ENCODE data around the gene COL13A1. TPM values are rescaled to one million over a fixed set of nuclear protein-coding genes. Genes with fewer than 3 reads are reported as not detected.
A peak's percentile ranks its signal among the peaks of the same experiment; 100 is the strongest.

Gene COL13A1
- total RNA-seq, 1 donor from 2014 or later = 4.6 TPM

DNA sequence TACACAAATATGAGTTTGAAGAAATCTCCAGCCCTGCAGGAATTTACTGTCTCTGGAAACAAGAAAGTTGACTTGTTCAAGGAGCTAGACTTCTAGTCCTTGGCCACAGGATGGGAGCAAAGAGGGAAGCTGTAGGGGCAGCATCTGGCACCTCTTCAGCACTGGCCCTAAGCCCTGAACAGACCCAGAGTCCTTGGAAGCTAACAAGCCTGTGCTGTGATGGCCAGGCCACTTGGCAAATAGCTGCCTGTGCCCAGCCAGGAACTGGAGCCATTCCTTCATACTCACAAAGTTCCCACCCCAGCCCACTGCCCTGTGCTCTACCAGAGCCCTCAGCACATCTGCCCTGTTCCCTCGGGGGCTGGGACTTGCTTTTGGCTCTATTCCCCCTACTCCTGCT lies 9.4 kb upstream of the COL13A1 start:
- no peak for DNase-seq

- no peak for DNase-seq
Measured at GRCh38 chr10:69794673-69795072, 7.0 kb upstream of the COL13A1 start.

GRCh38 chr10:69795242-69795934 lies 6.3 kb upstream of the COL13A1 start:
- no peak for DNase-seq

DNA sequence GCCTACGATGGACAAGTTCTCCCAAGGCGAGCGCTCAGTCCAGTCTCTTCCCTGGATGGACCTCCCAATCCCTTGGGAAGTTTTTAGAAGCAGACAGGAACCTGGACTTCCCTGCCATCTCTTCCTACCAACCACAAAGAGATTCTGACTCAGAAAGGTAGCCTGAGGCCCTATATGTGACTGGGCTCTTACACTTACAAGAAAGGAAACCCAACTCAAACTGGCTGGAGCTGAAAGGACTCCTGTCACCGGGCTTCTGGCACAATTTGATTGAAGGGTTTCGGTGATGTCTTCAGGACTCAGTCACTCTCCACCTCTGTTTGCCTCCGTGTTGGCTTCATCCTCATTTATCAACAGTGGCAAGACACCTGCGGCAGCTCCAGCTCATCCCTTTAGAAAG lies 3.7 kb upstream of the COL13A1 start:
- DNase-seq = no peak

GRCh38 chr10:69800109-69800508 lies 1.6 kb upstream of the COL13A1 start:
- peak; percentile 87 for DNase-seq

DNA sequence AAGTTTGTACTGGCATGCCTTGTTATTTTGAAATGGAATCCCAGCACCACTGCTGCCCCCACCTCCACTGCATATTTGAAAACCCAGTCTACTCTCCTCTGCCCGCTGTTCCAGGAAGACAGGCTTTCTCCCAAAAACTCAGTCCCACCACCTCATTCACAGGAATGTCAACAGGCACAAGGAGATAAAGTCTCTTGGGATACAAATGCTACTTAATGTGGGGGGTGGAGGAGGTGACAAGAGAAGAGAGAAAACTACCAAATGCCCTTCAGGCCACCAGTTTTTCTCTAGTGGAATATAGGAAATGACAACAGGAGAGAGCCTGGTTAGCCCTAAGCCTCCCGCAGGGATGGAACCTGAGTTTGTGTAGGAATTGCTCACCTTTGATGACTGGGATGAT lies 1.0 kb upstream of the COL13A1 start:
- no peak for DNase-seq

DNA sequence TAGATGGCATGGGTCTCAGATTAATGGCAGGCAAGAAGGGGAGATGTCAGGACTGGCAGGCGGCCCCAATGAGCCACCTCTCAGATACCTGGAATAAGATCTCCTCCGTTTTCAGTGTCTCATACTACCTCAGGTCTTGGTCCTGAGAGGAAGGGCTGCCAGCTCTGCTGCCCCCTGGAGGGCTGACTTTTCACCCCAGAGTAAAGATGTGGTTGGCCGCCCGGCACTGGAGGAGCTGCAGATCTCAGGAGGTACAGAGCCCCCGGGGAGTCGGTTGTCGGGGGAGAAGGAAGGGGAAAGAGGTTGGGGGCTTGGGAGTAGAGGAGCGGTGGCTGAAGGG lies 642 bp upstream of the COL13A1 start:
- peak; percentile 72 for DNase-seq

- DNase-seq = peak; percentile 84
Measured at GRCh38 chr10:69802424-69803161, 887 bp downstream of the COL13A1 start.

DNA sequence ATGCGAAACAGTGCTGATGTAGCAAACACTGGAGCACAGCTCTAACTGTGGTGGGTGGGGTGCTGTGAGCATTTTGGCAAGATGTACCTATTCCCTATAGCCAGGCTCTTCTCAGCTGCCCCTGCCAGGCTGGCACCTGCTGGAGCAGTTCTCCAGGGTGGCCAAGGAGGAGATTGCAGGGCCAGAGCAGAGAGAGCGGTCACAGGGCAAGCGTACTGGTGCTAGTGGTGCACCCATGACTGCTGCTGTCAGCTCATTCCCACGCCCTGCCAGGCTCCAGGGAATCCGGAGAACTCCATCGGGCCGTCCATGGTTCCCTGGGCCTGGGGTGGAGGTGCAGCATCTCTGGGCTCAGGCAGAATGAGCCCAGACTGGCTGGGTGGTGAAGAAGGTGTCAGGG lies 2.1 kb downstream of the COL13A1 start:
- DNase-seq = no peak

DNA sequence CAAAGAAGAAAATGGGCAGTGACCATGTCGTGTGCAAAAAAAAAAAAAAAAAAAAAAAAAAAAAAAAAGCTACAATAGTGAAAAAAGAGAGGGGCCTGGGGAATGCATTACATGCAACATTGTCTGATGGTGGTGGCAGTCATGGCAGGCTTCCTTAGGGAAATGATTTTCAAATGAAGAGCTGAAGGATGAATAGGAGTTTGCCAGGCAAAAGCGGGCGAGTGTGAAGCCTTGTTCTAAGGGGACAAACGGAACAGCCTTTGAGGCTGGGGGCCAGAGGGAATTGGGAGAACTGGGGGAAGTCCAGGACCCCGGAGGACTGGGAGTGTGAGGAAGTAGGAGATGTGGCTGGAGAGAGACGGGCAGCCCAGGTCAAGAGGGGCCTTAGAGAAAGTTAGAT lies 3.1 kb downstream of the COL13A1 start:
- DNase-seq = no peak

DNA sequence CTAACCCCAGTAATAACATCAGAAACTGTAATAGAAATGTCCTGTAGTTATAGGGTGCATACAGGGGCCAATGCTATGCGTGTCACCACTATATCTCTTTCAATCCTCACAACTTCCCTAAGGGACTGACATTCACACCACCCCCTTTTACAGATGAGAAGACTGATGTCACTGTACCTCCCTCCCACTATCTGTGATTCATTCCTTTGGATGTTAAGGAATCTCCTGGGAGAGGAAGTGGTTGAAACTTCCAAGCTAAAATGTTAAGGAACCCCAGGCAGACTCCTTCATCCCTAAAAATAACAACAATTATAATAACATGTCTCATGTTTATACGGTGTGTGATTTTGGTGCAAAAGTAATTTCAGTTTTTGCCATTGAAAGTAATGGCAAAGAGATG lies 5.4 kb downstream of the COL13A1 start:
- no peak for DNase-seq

DNA sequence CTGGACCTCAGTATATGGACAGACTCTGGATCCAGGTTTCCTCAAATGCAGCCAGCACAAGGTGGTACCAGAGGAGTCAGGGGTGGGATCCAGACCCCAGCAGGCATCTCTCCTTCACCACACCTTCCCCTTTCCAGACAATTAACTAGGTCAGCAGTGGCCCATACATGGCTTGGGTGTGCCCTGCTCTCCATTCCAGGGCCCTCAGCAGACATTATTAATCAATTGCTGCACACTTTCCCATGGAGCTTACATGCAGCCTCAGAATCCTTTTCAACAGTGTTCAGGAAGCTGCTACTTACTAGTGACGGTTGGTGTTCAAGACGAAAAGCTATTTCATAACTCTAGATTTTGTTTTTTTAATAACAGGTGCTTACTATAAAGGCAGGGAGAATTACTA lies 6.0 kb downstream of the COL13A1 start:
- no peak for DNase-seq

DNA sequence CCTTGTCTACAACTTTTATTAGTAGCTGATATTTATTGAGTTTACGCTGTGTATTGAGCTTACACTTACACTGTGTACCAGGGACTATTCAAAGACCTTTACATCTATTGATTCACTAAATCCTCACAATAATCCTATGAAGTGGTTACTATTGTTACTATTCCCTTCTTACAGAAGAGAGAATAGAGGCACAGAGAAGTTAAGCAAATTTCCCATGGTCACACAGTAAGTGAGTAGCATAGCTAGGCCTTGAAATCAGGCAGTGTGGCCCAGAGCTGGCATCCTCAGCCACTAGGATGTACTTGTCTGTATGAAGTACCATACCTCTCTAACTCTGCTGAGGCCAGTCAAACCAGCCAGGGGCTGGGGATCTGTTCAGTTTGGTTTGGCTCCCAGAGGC lies 7.6 kb downstream of the COL13A1 start:
- no peak for DNase-seq

DNA sequence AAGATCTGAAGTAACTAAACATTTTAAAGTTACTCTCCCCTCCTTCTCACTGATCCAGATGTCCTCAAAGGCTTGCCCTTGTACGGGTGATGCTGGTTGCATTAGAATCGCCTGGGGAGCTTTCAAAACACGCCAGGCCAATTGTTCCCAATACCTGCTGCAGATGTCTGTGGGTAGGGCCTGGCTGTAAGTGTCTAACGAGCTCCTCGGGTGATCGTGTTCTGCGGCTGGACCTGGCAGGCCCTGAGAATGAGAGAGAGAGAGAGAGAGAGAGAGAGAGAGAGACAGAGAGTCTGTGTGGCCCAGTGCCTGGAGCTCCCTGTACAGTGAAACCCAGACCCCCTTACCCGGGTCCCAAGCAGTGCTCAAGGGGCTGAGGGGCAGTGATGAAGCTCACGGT lies 8.4 kb downstream of the COL13A1 start:
- no peak for DNase-seq

DNA sequence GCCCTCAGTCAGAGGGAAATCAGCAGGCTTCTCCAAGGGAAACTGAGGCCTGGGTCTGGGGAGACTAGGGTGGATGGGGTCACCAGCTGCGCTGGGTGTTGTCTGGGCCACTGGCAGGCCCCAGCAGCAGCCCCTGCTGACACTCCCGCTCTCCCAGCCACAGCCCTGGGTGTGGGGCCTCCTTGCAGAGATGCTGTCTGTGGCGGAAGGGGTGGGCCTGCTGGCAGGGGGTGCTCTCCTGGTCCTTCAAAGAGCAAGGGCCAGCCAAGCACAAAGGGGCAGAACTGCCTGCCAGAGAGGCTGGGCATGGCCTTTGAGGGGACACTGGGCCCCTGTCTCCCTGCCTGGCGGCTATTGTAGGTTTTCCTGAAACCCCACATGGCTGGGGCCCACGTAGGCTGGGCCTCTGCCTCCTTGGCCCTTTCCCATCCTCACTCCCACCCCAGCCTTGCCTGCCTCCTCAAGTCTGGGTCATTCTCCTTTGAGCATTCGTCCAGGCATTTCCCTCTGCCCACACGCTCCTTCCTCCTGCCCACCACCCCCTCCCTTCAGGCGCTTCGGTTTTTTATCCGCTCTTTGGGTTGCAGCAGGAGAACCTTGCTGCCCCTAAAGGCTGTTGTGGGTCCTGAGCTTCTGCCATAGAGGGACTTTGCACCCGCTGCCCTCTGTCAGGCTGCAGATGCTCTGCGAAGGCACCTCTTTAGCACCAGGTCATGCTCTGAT lies 9.1 kb downstream of the COL13A1 start:
- no peak for DNase-seq

GRCh38 chr10:69813632-69814031 lies 11.9 kb downstream of the COL13A1 start:
- DNase-seq = no peak

GRCh38 chr10:69814251-69814650 lies 12.5 kb downstream of the COL13A1 start:
- DNase-seq = no peak

- DNase-seq = peak; percentile 64
Measured at GRCh38 chr10:69815104-69815503, 13.4 kb downstream of the COL13A1 start.

DNA sequence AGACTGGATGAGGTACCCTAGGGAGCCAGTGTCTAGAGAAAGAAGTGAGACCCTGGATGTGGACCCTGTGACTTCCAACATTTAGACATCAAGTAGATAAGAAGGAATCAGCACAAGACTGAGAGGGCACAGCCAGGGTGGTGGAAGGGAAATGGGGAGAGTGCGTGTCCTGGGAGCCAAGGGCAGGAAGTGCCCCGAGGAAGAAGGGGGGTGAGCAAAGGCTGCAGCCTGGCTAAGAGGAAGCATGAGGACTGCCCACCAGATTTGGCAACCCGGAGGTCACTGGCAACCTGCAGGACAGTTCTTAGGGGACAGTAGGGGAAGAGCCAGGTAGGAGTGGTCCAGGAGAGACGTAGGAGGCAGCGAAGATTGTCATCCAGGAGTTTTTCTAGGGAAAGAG lies 14.8 kb downstream of the COL13A1 start:
- no peak for DNase-seq

DNA sequence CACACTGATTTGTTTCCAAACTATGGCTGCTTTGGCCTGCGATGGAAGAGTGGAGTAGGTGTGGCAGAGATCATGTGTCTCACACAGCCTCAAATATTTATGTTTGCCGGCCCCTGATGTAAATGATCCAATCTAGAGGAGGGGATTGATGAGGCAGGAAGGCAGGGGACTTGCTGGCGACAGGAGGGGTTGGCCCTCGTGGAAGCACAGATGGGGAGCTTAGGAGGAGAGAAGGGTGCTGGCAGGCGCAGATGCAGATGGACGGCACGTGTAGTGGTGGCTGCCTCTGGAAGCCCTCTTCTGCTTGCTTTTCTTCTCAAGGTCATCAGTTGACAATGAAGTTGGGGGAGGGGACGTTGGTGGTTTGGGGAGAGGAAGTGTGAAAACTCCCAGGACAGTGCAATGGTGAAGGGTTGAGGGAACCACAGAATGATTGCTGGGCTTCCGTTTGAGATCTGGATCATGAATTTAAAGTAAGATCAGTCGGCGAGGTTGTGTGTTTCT lies 15.4 kb downstream of the COL13A1 start:
- DNase-seq = peak; percentile 57

DNA sequence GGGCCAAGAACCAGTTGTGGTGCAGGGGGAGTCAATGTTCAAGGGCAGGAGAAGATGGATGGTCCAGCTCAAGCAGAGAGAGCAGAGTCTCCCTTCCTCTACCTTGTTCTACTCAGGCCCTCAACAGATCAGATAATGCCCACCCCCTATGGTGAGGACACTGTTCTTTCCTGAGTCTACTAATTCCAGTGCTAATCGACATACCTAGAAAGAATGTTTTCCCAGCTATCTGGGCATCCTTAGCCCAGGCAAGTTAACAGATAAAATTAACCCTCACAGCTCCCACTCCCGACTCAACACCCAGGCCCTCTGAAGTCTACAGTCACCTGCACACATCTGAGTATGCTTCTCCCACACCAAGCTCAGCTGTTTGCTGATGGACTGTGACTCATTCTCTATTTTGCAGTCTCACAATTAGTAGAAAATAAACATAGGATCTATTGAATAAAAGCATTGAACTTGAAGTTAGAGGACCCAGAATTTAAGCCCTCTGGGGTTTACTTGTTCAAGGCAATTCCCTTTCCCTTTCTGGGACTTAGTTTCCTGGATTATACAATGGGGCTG lies 17.1 kb downstream of the COL13A1 start:
- no peak for DNase-seq

DNA sequence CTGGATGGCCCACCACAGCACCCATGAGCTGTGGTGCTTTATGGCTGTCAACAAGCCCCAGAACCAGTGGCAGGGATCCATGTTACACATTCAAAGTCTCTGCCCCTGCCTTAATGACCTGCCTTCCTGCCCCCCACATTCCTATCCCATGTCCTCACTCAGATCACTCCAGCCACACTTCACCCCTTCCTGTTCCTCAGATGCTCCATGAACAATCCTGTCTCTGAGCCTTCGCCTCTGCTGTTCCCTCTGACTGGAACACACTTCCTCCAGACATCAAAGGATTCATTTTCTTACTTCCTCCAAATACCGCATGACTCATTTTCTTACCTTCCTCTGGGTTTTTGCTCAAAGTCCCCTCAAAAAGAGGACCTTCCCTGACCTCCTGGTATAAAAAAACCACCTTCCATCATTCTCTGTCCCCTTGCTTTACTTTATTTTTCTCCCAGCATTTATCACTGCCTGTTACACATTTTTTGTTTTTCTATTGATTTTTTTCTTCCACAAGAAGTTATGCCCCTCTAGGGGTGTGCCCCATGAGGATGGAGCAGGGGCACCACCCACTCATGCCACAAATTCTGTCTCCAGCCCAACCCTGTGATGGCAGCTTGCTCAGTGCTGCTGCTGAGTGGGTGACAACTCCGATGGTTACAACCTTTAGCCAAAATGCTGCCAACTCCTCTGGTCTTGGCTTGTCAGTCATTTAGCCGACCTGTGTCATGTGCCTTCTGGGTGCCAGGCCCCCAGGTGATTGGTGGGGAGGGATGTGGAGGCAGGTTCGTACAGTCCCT lies 18.2 kb downstream of the COL13A1 start:
- no peak for DNase-seq

Measured in tongue (tissue), 2 donors.